SH-SY5Y (cell line): ENCODE results near the gene OR7A5.

Source experiments
- GATA2 ChIP-seq: IDR thresholded peaks from 2 replicates; pipeline ENCODE4 v1.6.1; 2011; ENCODE audit warnings: mild to moderate bottlenecking, low read depth, low read length
- GATA3 ChIP-seq: IDR thresholded peaks from 2 replicates; pipeline ENCODE4 v1.6.1; 2011; ENCODE audit warnings: low read depth, mild to moderate bottlenecking, low read length, moderate library complexity

- no peak for TF ChIP-seq GATA3
- no peak for TF ChIP-seq GATA2
Measured at GRCh38 chr19:14782626-14783409, 52.2 kb downstream of the OR7A5 start.
